KMS-11 (cell line): ENCODE results near the gene PRDM10.

Source experiments
- H2AFZ ChIP-seq: fragments of 200-600 bp; sonication (generic); 2 replicates; pipeline ENCODE4 v1.6.1; 2016; ENCODE audit warnings: antibody characterized with exemption, mixed run types, low read depth
- H3K27ac ChIP-seq: fragments of 200-600 bp; sonication (generic); 2 replicates; pipeline ENCODE4 v1.6.1; 2016; ENCODE audit warnings: mild to moderate bottlenecking, mixed run types
- H3K27me3 ChIP-seq: fragments of 200-600 bp; sonication (generic); 2 replicates; pipeline ENCODE4 v1.6.1; 2017; ENCODE audit warnings: mild to moderate bottlenecking, low read depth, mixed run types, moderate library complexity; ENCODE audit not compliant: insufficient read depth
- H3K36me3 ChIP-seq: fragments of 200-600 bp; sonication (generic); 2 replicates; pipeline ENCODE4 v1.6.1; 2017; ENCODE audit warnings: mild to moderate bottlenecking, mixed run types; ENCODE audit not compliant: insufficient read depth
- H3K4me1 ChIP-seq: fragments of 200-600 bp; sonication (generic); 2 replicates; pipeline ENCODE4 v1.6.1; 2016; ENCODE audit warnings: mild to moderate bottlenecking, low read depth, mixed run types; ENCODE audit not compliant: poor library complexity, severe bottlenecking
- H3K4me2 ChIP-seq: fragments of 200-600 bp; sonication (generic); 2 replicates; pipeline ENCODE4 v1.7.0; 2016; ENCODE audit warnings: mild to moderate bottlenecking, mixed run types
- H3K4me3 ChIP-seq: fragments of 200-600 bp; sonication (generic); IDR thresholded peaks from 2 replicates; pipeline ENCODE4 v1.6.1; 2017; ENCODE audit warnings: low read depth, low read length, mixed read lengths; ENCODE audit not compliant: insufficient read depth
- H3K79me2 ChIP-seq: fragments of 200-600 bp; sonication (generic); 2 replicates; pipeline ENCODE4 v1.6.1; 2016; ENCODE audit warnings: low read depth, mixed run types; ENCODE audit not compliant: insufficient read depth
- H3K9ac ChIP-seq: fragments of 200-600 bp; sonication (generic); 2 replicates; pipeline ENCODE4 v1.6.1; 2016; ENCODE audit warnings: mild to moderate bottlenecking, mixed run types
- H4K20me1 ChIP-seq: fragments of 200-600 bp; sonication (generic); 2 replicates; pipeline ENCODE4 v1.6.1; 2016; ENCODE audit warnings: mild to moderate bottlenecking, mixed run types; ENCODE audit not compliant: insufficient read depth
- TF ChIP-seq, protein P1 (sequence below): fragments of 200-600 bp; sonication (generic); conservative IDR thresholded peaks from 2 replicates; pipeline ENCODE4 v1.6.1; 2017; ENCODE audit warnings: low read depth, mild to moderate bottlenecking, antibody characterized with exemption, low read length, moderate library complexity, mixed read lengths

PRDM10 gene

DNA sequence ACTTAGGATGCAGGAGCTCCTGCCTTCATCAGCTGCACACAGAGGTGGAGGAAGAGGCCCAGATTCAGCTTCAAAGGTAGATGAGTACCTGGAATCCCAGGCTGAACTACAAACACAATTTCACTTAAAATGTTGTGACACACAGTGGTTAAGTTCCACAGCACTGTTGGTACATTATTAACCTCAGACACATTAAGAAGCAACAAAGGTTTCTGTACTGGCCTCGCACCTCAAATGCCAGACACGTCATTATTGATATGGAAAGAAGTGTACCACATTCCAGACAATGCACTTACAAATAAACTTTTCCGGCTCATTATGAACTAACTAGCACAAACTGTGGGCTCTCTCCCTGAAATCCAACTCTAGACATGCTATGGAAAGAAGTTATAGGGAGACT is 34.6 kb downstream of the PRDM10 start:
- no peaks in the 10 kb centered on the region for H3K4me1 ChIP-seq
- TF ChIP-seq, protein P1, sequence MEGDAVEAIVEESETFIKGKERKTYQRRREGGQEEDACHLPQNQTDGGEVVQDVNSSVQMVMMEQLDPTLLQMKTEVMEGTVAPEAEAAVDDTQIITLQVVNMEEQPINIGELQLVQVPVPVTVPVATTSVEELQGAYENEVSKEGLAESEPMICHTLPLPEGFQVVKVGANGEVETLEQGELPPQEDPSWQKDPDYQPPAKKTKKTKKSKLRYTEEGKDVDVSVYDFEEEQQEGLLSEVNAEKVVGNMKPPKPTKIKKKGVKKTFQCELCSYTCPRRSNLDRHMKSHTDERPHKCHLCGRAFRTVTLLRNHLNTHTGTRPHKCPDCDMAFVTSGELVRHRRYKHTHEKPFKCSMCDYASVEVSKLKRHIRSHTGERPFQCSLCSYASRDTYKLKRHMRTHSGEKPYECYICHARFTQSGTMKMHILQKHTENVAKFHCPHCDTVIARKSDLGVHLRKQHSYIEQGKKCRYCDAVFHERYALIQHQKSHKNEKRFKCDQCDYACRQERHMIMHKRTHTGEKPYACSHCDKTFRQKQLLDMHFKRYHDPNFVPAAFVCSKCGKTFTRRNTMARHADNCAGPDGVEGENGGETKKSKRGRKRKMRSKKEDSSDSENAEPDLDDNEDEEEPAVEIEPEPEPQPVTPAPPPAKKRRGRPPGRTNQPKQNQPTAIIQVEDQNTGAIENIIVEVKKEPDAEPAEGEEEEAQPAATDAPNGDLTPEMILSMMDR: no peak
- H3K4me2 ChIP-seq: no peak overlapping the region

DNA sequence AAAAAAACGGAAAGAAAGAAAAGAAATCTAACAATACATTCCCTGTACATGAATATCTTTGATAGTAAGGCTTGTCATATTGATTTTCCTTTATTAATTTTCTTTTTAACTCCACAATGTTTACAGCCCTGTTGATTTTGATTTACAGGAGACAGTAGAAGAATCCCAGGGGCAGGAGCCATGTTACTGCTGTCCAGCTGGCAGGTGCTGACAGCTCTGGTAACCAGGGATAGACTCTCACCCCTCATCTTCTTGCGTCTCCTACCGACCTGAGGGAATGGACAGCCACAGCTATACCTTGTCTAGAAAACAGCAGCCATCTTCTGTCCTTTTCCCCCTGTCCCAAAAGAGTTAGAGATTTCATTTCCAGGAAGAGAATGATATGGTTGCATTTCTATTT is 37.4 kb downstream of the PRDM10 start:
- TF ChIP-seq, protein P1: no peak
- H2AFZ ChIP-seq: no peak overlapping the region
- H3K9ac ChIP-seq: no peak overlapping the region
- H3K4me2 ChIP-seq: no peak overlapping the region
- no peaks in the 10 kb centered on the region for H3K4me1 ChIP-seq
- no peaks in the 10 kb centered on the region for H3K36me3 ChIP-seq
- no peaks in the 10 kb centered on the region for H4K20me1 ChIP-seq
- H3K79me2 ChIP-seq: no peaks in the 10 kb centered on the region
- no peak overlapping the region for H3K27ac ChIP-seq
- H3K27me3 ChIP-seq: no peaks in the 10 kb centered on the region
- H3K4me3 ChIP-seq: no peak overlapping the region

More for the DNA sequence above, 34.6 kb downstream of the PRDM10 start:
- no peaks in the 10 kb centered on the region for H3K79me2 ChIP-seq
- no peaks in the 10 kb centered on the region for H4K20me1 ChIP-seq
- H2AFZ ChIP-seq: no peak overlapping the region
- H3K4me3 ChIP-seq: no peak overlapping the region
- H3K27ac ChIP-seq: no peak overlapping the region
- no peaks in the 10 kb centered on the region for H3K36me3 ChIP-seq
- H3K27me3 ChIP-seq: no peaks in the 10 kb centered on the region
- H3K9ac ChIP-seq: no peak overlapping the region

DNA sequence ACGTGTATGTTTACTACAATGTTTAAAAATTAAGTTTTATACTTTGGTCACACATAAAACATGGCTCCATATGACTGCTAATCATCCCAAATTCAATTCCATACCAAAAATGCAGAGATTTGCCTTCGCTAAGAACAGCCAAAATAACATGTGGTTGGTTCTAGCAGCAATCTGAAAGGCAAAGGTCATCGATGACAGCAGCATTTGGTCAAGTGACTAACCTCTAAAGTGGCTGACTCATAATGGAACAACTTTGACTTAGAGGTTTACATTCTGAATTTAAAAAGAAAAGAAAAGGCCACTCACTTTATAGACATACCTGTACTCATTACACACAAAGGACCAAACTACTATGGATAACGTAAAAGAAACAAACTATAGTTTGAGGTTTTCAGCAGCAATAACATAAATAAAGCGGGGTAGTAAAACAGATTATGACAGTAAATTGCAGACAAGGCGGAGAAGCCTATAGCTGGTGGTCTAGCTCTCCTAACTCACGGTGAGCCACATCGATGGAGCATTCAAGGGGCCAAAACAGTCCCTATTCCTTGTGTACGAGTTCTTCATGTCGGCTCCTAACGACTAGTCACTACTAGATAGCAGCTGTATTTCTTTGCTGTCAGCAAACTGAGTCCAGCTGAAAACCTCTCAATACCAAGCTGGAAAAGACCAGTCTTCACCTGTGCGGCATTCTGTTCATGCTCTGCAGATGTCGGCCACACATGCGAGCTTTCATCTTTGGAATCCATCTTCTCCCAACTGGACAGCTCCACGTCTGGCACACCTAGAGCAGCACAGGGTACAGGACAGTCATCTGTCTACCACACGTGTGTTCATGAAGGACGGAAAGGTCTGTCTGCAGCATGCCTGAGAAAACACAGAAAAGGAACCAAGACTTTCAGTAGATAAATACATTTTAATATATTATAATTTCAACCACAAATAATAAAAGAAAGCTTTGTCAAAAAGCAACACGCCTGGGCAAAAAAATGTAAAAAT is 42.1 kb downstream of the PRDM10 start:
- Histone ChIP-seq H3K36me3 (no peaks in the 10 kb centered on the region), H3K4me2 (no peak overlapping the region), H3K79me2 (no peaks in the 10 kb centered on the region), H3K9ac (no peak overlapping the region), H2AFZ (no peak overlapping the region), H3K4me1 (no peaks in the 10 kb centered on the region), H3K4me3 (no peak overlapping the region), H3K27me3 (no peaks in the 10 kb centered on the region), H4K20me1 (no peaks in the 10 kb centered on the region), H3K27ac (no peak overlapping the region)
- TF ChIP-seq, protein P1: no peak

DNA sequence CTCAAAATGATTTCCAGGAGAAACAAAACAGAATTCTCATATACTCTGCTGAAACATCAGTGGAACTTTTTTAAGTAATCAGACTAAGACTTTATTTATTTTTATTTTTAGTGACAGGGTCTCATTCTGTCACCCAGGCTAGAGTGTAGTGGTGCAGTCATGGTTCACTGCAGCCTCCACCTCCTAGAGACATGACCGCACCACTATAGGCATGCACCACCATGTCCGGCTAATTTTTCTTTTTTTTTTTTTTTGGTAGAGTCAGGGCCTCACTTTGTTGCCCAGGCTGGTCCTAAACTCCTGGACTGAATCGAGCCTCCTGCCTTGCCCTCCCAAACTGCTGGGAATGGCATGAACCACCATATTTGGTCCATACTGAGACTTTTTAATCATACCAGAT is 42.9 kb downstream of the PRDM10 start:
- TF ChIP-seq, protein P1: no peak
- Histone ChIP-seq H3K4me3 (no peak overlapping the region), H4K20me1 (no peaks in the 10 kb centered on the region), H3K9ac (no peak overlapping the region), H3K36me3 (no peaks in the 10 kb centered on the region), H3K79me2 (no peaks in the 10 kb centered on the region), H3K27ac (no peak overlapping the region), H2AFZ (no peak overlapping the region), H3K27me3 (no peaks in the 10 kb centered on the region), H3K4me2 (no peak overlapping the region), H3K4me1 (no peaks in the 10 kb centered on the region)
